Adrenal gland (tissue), 19 donors: ENCODE data around the gene SYCP3. TPM values are rescaled to one million over a fixed set of nuclear protein-coding genes. Genes with fewer than 3 reads are reported as not detected.

Source experiments
- DNase-seq, 7 donors: peaks; one replicate each; pipeline ENCODE4 v3.0.0-alpha.2; 2019 to 2020
- H3K27ac ChIP-seq, 5 donors: fragments of 200-600 bp; sonication (generic) in 4 of 5; 1 replicate in 3 of 5; 2 replicates in 2 of 5; pipeline versions ENCODE4 v1.5.1 to v1.8.0; 2016 to 2020; ENCODE audit warnings: mild to moderate bottlenecking in 1 of 5
- H3K27me3 ChIP-seq: fragments of 200-600 bp; 2 replicates; pipeline ENCODE4 v1.8.0; 2021
- H3K36me3 ChIP-seq, 2 donors: fragments of 200-600 bp; replicated peaks in 1 of 2; 1 replicate in 1 of 2; 2 replicates in 1 of 2; pipeline versions ENCODE4 v1.5.1 to v1.8.0; 2018 to 2022
- H3K4me1 ChIP-seq, 2 donors: fragments of 200-600 bp; replicated peaks in 1 of 2; 1 replicate in 1 of 2; 2 replicates in 1 of 2; pipeline versions ENCODE4 v1.5.1 to v1.8.0; 2018 to 2021
- H3K4me3 ChIP-seq, 4 donors: fragments of 200-600 bp; sonication (generic) in 3 of 4; one replicate each; pipeline ENCODE4 v1.5.1; 2016 to 2018
- H3K9me3 ChIP-seq, 3 donors: fragments of 200-600 bp; sonication (generic) in 1 of 3; replicated peaks in 1 of 3; 1 replicate in 2 of 3; 2 replicates in 1 of 3; pipeline versions ENCODE4 v1.5.1 to v1.8.0; 2016 to 2021
- POLR2A ChIP-seq, 2 donors: fragments of 450-650 bp; IDR thresholded peaks; one replicate each; pipeline ENCODE4 v1.6.1; 2017; ENCODE audit warnings: antibody characterized with exemption in 2 of 2, mild to moderate bottlenecking in 2 of 2, moderate library complexity in 1 of 2
- WGBS, 4 donors: extraction: QIAGEN DNeasy Blood & Tissue Kit in 2 of 4; methylation state at CpG; one replicate each; pipeline versions ENCODE4 v1.1.5 to v1.1.7; 2013 to 2017; 5-methylcytosine and 5-hydroxymethylcytosine counted together
- intact Hi-C, 2 donors: fragments of 100-400 bp; cut with DNase I; formaldehyde crosslinking; loops; one replicate each; pipeline versions ENCODE4 v1.14.1 to v1.15.0; 2022 to 2023
- long read RNA-seq, 10 donors: library from polyadenylated mRNA in 3 of 10; unstranded in 2 of 10; stranded (forward) in 1 of 10; transcript quantifications; one replicate each; pipeline ENCODE4 v2.0.0 and lab custom pipeline, GENCODE V29; 2021 to 2026
- polyA plus RNA-seq, 3 donors: library from polyadenylated mRNA; stranded (reverse); fragments of 200-250 nt in 2 of 3; fragments of 350-450 nt in 1 of 3; fragmentation: Illumina TruSeq in 1 of 3; extraction: RNeasy Lipid Tissue Mini Kit (QIAGEN cat#74804) in 1 of 3; gene quantifications; one replicate each; pipeline ENCODE4 v1.2.3, GENCODE V29; 2013 to 2014
- total RNA-seq, 9 donors: library from RNA; depleted of rRNA in 4 of 9; stranded (reverse); fragments of >200 nt in 4 of 9; fragments of 120-200 nt in 1 of 9; fragmentation: NEBNext Ultra II Directional in 1 of 9; extraction: Animal tissue kit (Norgen Biotek cat#: 25700) in 1 of 9; gene quantifications; one replicate each; pipeline versions ENCODE4 v1.1.0 to v1.2.4, GENCODE V29; 2013 to 2023
- TF ChIP-seq, protein P1 (sequence below), 6 experiments: fragments of 450-650 bp in 4 of 6; fragments of 200-600 bp in 2 of 6; sonication (generic) in 1 of 6; IDR thresholded peaks; 1 replicate in 5 of 6; 2 replicates in 1 of 6; pipeline versions ENCODE4 v1.5.1 to v1.8.0; 2016 to 2021; ENCODE audit warnings: antibody characterized with exemption in 6 of 6, mild to moderate bottlenecking in 2 of 6, moderate library complexity in 1 of 6
- donor health status: healthy with polysubstance abuse.
- donor health status: Bipolar disorder and iron deficiency.
- donor health status: DM: yes; HTN: yes; CAD: no.
- donor health status: DM: no; HTN: no; CAD: no.
- donor health status: DM: no; HTN: no; CAD: no.
- donor health status: DM: yes; HTN: yes; CAD: no.

Gene SYCP3
- total RNA-seq (under 1 TPM in 2 of 9 donors, not detected in 7; 0.11 to 0.20 TPM), polyA plus RNA-seq (under 1 TPM in 2 of 3 donors, not detected in 1; 0.16 to 0.37 TPM)
- long read RNA-seq, donor 1, partial matches to known transcripts = 268 of 397 reads
- long read RNA-seq, donor 1, other reads (novel, unspliced or antisense) = 129 of 397 reads
- long read RNA-seq, donor 2 = 0 reads
- long read RNA-seq, donor 3 = 0 reads
- long read RNA-seq, donor 4 = 0 reads
- long read RNA-seq, donor 5, partial matches to known transcripts = 0 of 2 reads
- long read RNA-seq, donor 5, other reads (novel, unspliced or antisense) = 2 of 2 reads
- long read RNA-seq, donor 6, partial matches to known transcripts = 0 of 1 reads
- long read RNA-seq, donor 6, other reads (novel, unspliced or antisense) = 1 of 1 reads
- long read RNA-seq, donor 7 = 0 reads
- long read RNA-seq, donor 8, partial matches to known transcripts = 139 of 258 reads
- long read RNA-seq, donor 8, other reads (novel, unspliced or antisense) = 119 of 258 reads
- long read RNA-seq, donor 9 = 0 reads
- long read RNA-seq, donor 10 = 0 reads

GRCh38 chr12:101738920-101739665 is at the start of gene SYCP3:
Gene SYCP3, minus strand, starts transcription at chr12:101739462. Its CDS starts 1,527 bp downstream, at chr12:101737935.
- Histone ChIP-seq H3K4me3 (no peak within 1 kb of the TSS), H3K27ac (no peak within 1 kb of the TSS), H3K9me3 (no peaks in the 10 kb centered on the region), H3K4me1 (no peaks in the 10 kb centered on the region), H3K36me3 (peaks cover 0 to 33% of the 10 kb centered on the region in 2 donors), H3K27me3 (no peaks in the 10 kb centered on the region)
- no peak for DNase-seq
- WGBS, 4 donors = 97 to 99% (median 98%) methylated on average over 48 to 57 of the region's 57 CpGs
- no peak for TF ChIP-seq POLR2A (IDR thresholded peaks at IDR 0.05)
- TF ChIP-seq, protein P1, sequence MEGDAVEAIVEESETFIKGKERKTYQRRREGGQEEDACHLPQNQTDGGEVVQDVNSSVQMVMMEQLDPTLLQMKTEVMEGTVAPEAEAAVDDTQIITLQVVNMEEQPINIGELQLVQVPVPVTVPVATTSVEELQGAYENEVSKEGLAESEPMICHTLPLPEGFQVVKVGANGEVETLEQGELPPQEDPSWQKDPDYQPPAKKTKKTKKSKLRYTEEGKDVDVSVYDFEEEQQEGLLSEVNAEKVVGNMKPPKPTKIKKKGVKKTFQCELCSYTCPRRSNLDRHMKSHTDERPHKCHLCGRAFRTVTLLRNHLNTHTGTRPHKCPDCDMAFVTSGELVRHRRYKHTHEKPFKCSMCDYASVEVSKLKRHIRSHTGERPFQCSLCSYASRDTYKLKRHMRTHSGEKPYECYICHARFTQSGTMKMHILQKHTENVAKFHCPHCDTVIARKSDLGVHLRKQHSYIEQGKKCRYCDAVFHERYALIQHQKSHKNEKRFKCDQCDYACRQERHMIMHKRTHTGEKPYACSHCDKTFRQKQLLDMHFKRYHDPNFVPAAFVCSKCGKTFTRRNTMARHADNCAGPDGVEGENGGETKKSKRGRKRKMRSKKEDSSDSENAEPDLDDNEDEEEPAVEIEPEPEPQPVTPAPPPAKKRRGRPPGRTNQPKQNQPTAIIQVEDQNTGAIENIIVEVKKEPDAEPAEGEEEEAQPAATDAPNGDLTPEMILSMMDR (IDR thresholded peaks at IDR 0.05) = no peak
- intact Hi-C loops = no loop called here

DNA sequence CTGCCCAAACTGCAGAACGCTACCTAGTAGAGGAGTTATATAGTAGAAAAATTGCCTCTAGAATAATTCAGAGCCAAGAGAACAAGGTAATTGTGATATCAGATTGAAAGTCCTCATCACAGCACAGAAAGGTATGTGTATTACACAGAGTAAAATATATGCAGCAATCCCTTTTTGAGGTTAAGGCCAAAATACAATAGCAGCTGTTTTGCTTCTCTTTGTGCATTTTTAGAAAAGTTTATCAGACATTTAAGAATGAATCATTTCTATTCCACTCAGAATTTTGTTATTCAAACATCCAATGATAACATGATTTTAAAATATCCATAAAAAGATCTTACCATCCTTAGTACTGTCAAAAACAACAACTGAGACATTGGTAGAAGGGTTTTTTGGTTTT is 46.4 kb upstream of the SYCP3 start:
- 95 to 100% (median 97%) methylated on average over 1 of the region's 1 CpG for WGBS, 4 donors
- intact Hi-C loops = no loop called here
- TF ChIP-seq POLR2A (IDR thresholded peaks at IDR 0.05) = no peak
- TF ChIP-seq, protein P1 (IDR thresholded peaks at IDR 0.05) = no peak
- no peaks in the 10 kb centered on the region for H3K27me3 ChIP-seq
- no peak for DNase-seq
- H3K4me1 ChIP-seq = no peaks in the 10 kb centered on the region
- no peak overlapping the region for H3K27ac ChIP-seq
- no peaks in the 10 kb centered on the region for H3K9me3 ChIP-seq
- no peak overlapping the region for H3K4me3 ChIP-seq
- H3K36me3 ChIP-seq = no peaks in the 10 kb centered on the region

DNA sequence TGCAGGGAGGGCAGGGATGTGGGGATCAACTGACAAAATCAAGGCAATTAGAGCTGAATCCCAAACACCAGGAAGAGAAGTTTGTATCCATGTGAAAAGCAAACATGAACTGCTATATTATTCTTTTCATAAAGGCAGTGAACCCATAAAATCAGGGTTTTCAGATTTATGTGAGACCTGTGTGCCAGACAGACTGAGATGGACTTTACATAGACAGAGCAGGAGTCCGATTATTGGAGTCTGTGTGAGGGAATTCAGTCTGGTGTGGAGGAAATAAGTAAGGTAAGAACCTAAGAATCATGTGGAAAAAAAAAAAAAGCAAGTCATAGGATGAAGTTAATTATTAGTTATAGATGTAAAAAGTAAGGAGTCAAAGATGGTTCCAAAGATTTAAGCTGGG is 45.1 kb upstream of the SYCP3 start:
- no peak overlapping the region for H3K4me3 ChIP-seq
- H3K27ac ChIP-seq = no peak overlapping the region
- TF ChIP-seq, protein P1 (IDR thresholded peaks at IDR 0.05) = no peak
- TF ChIP-seq POLR2A (IDR thresholded peaks at IDR 0.05) = no peak
- 92 to 100% (median 95%) methylated on average over 1 of the region's 1 CpG for WGBS, 4 donors
- no peak for DNase-seq
- H3K4me1 ChIP-seq = no peaks in the 10 kb centered on the region
- no peaks in the 10 kb centered on the region for H3K36me3 ChIP-seq
- intact Hi-C loops = loop anchor here in 1 of 2 donors (5.0 kb wide), 1 partner anchor 38 kb away; no protein-coding TSS in a partner anchor
- H3K9me3 ChIP-seq = no peaks in the 10 kb centered on the region
- no peaks in the 10 kb centered on the region for H3K27me3 ChIP-seq

GRCh38 chr12:101783838-101784237 is 44.6 kb upstream of the SYCP3 start:
- no peaks in the 10 kb centered on the region for H3K27me3 ChIP-seq
- no peak for DNase-seq
- H3K4me1 ChIP-seq = no peaks in the 10 kb centered on the region
- H3K4me3 ChIP-seq = no peak overlapping the region
- no peaks in the 10 kb centered on the region for H3K36me3 ChIP-seq
- TF ChIP-seq, protein P1 (IDR thresholded peaks at IDR 0.05) = no peak
- TF ChIP-seq POLR2A (IDR thresholded peaks at IDR 0.05) = no peak
- 91 to 100% (median 92%) methylated on average over 2 of the region's 2 CpGs for whole genome bisulfite sequencing, 4 donors
- H3K9me3 ChIP-seq = no peaks in the 10 kb centered on the region
- intact Hi-C loops = loop anchor here in 1 of 2 donors (5.0 kb wide), 1 partner anchor 38 kb away; no protein-coding TSS in a partner anchor
- no peak overlapping the region for H3K27ac ChIP-seq
